ENCODE measurements around the gene PIAS2.
"Not testable (repeated sequence)": the region's sequence is repeated elsewhere in the genome, so short reads cannot be mapped to it uniquely, and the experiment has no call there.

DNA sequence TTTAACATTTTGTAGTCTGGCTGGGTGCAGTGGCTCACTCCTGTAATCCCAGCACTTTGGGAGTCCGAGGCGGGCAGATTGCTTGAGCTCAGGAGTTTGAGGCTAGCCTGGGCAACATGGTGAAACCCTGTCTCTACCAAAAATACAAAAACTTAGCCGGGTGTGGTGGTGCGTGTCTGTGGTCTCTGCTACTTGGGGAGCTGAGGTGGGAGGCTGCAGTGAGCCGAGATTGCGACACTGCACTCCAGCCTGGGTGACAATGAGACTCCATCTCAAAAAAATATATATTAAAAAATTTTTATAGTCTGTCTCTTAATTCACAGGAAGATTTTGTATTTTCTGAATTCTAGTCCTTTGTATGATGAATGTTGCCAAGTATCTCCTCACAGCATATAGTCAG is 121.4 kb downstream of the PIAS2 start:
- not testable (repeated sequence) for TF ChIP-seq CTCF, POLR2A (IDR thresholded peaks at IDR 0.05)
